DND-41 (cell line): Measurements from ENCODE around the gene RAB7A.

Experiments used
- CTCF ChIP-seq: IDR thresholded peaks from 2 replicates; pipeline ENCODE4 v1.5.1; 2012; ENCODE audit warnings: borderline replicate concordance, low read length, moderate library complexity, mild to moderate bottlenecking; ENCODE audit not compliant: poor library complexity, severe bottlenecking; ENCODE audit errors: extremely low read depth
- EZH2 ChIP-seq: IDR thresholded peaks from 3 replicates; pipeline ENCODE4 v1.6.1; 2012; ENCODE audit warnings: borderline replicate concordance, low read depth, mild to moderate bottlenecking, moderate library complexity, low read length, inconsistent platforms; ENCODE audit not compliant: severe bottlenecking

GRCh38 chr3:128849911-128850455 lies 124.0 kb downstream of the RAB7A start:
- TF ChIP-seq CTCF (no peak), EZH2 (no peak)
